Tibial nerve (tissue), 4 donors: ENCODE measurements around the gene CYP46A1. TPM values are rescaled to one million over a fixed set of nuclear protein-coding genes. Genes with fewer than 3 reads are reported as not detected.

Experiments used
- DNase-seq, 2 donors: peaks; one replicate each; pipeline ENCODE4 v3.0.0-alpha.2; 2019; ENCODE audit warnings: low spot score in 2 of 2
- H3K27ac ChIP-seq, 4 donors: fragments of 200-600 bp; sonication (generic) in 3 of 4; one replicate each; pipeline ENCODE4 v1.5.1; 2017 to 2019; ENCODE audit warnings: mild to moderate bottlenecking in 1 of 4
- H3K27me3 ChIP-seq, 2 donors: fragments of 200-600 bp; sonication (generic) in 1 of 2; one replicate each; pipeline versions ENCODE4 v1.5.1 to v1.6.0; 2017 to 2019
- H3K36me3 ChIP-seq, 3 donors: fragments of 200-600 bp; sonication (generic); one replicate each; pipeline ENCODE4 v1.5.1; 2018 to 2019
- H3K4me1 ChIP-seq, 4 donors: fragments of 200-600 bp; sonication (generic) in 3 of 4; one replicate each; pipeline ENCODE4 v1.5.1; 2017 to 2019
- H3K4me3 ChIP-seq, 4 donors: fragments of 200-600 bp; sonication (generic) in 3 of 4; one replicate each; pipeline ENCODE4 v1.5.1; 2017 to 2019; ENCODE audit warnings: mild to moderate bottlenecking in 1 of 4, moderate library complexity in 1 of 4
- H3K9me3 ChIP-seq, 4 donors: fragments of 200-600 bp; sonication (generic) in 3 of 4; one replicate each; pipeline ENCODE4 v1.5.1; 2017 to 2019
- CTCF ChIP-seq, 5 experiments: fragments of 200-600 bp in 3 of 5; fragments of 450-650 bp in 2 of 5; sonication (generic) in 3 of 5; IDR thresholded peaks; one replicate each; pipeline ENCODE4 v1.5.1; 2016 to 2019; ENCODE audit warnings: antibody characterized with exemption in 5 of 5, mild to moderate bottlenecking in 3 of 5, moderate library complexity in 2 of 5
- EP300 ChIP-seq, 2 donors: sonication (generic); formaldehyde crosslinking; IDR thresholded peaks; one replicate each; pipeline ENCODE4 v1.6.1; 2017; ENCODE audit warnings: antibody characterized with exemption in 2 of 2, mild to moderate bottlenecking in 1 of 2
- POLR2A ChIP-seq, 2 donors: fragments of 450-650 bp; IDR thresholded peaks; one replicate each; pipeline ENCODE4 v1.6.1; 2017; ENCODE audit warnings: antibody characterized with exemption in 2 of 2, mild to moderate bottlenecking in 2 of 2, moderate library complexity in 2 of 2
- WGBS, 2 donors: methylation state at CpG; one replicate each; pipeline ENCODE4 v1.1.5; 2018; 5-methylcytosine and 5-hydroxymethylcytosine counted together
- total RNA-seq, 4 donors: library from RNA; depleted of rRNA; stranded (reverse); fragments of >200 nt; gene quantifications; one replicate each; pipeline ENCODE4 v1.1.0, GENCODE V29; 2016

Gene CYP46A1
- total RNA-seq, 4 donors from 2014 or later: 1.2 to 3.7 (median 1.4) TPM

- H3K4me1 ChIP-seq: peaks cover 0 to 35% (median 5%) of the 10 kb centered on the region in 4 donors
- WGBS, 2 donors: 90 to 91% methylated on average over 15 to 16 of the region's 16 CpGs
- no peaks in the 10 kb centered on the region for H3K9me3 ChIP-seq
- no peak overlapping the region for H3K27ac ChIP-seq
- no peak for DNase-seq
- H3K27me3 ChIP-seq: peaks cover 0 to 13% of the 10 kb centered on the region in 2 donors
- no peak for TF ChIP-seq POLR2A (IDR thresholded peaks at IDR 0.05)
- no peak for TF ChIP-seq CTCF (IDR thresholded peaks at IDR 0.05)
- H3K36me3 ChIP-seq: no peaks in the 10 kb centered on the region
- no peak overlapping the region for H3K4me3 ChIP-seq
These were observed 44.3 kb downstream of the CYP46A1 start for GRCh38 chr14:99728231-99728920.

GRCh38 chr14:99728981-99729451 lies 44.9 kb downstream of the CYP46A1 start:
- no peak for DNase-seq
- TF ChIP-seq CTCF (IDR thresholded peaks at IDR 0.05) (no peak), EP300 (IDR thresholded peaks at IDR 0.05) (no peak), POLR2A (IDR thresholded peaks at IDR 0.05) (no peak)

GRCh38 chr14:99729991-99730875 lies 46.1 kb downstream of the CYP46A1 start:
- no peak for TF ChIP-seq POLR2A (IDR thresholded peaks at IDR 0.05)
- peak; percentile 84 to 97 (median 96) for TF ChIP-seq CTCF (IDR thresholded peaks at IDR 0.05)
- WGBS, 2 donors: 7 to 24% methylated on average over 8 to 54 of the region's 75 CpGs
- Histone ChIP-seq H3K4me1 (peaks cover 0 to 54% (median 7%) of the 10 kb centered on the region in 4 donors), H3K9me3 (no peaks in the 10 kb centered on the region), H3K36me3 (no peaks in the 10 kb centered on the region), H3K27me3 (peaks cover 0 to 13% of the 10 kb centered on the region in 2 donors), H3K4me3 (peak overlapping the region in 3 of 4 donors; percentile 32 to 64 (median 41)), H3K27ac (peak overlapping the region; percentile 13 to 76 (median 53))
- peak; percentile 60 to 77 for DNase-seq

More at GRCh38 chr14:99728981-99729451, 44.9 kb downstream of the CYP46A1 start:
- Histone ChIP-seq H3K27ac (no peak overlapping the region), H3K9me3 (no peaks in the 10 kb centered on the region), H3K36me3 (no peaks in the 10 kb centered on the region), H3K4me1 (peaks cover 0 to 42% (median 6%) of the 10 kb centered on the region in 4 donors), H3K4me3 (no peak overlapping the region), H3K27me3 (peaks cover 0 to 13% of the 10 kb centered on the region in 2 donors)
- 68 to 81% methylated on average over 4 of the region's 4 CpGs for WGBS, 2 donors

GRCh38 chr14:99730876-99731546 lies 46.9 kb downstream of the CYP46A1 start:
- Histone ChIP-seq H3K9me3 (no peaks in the 10 kb centered on the region), H3K27me3 (peaks cover 0 to 13% of the 10 kb centered on the region in 2 donors), H3K36me3 (no peaks in the 10 kb centered on the region), H3K4me1 (peaks cover 0 to 59% (median 7%) of the 10 kb centered on the region in 4 donors), H3K4me3 (no peak overlapping the region), H3K27ac (peak overlapping the region; percentile 13 to 76 (median 53))
- peak in 1 of 2 donors; percentile 12 for DNase-seq
- TF ChIP-seq EP300 (IDR thresholded peaks at IDR 0.05) (no peak), CTCF (IDR thresholded peaks at IDR 0.05) (no peak), POLR2A (IDR thresholded peaks at IDR 0.05) (no peak)
- 47 to 68% methylated on average over 6 to 8 of the region's 13 CpGs for WGBS, 2 donors
